Measurements from ENCODE around the gene LRRC36. TPM values are rescaled to one million over a fixed set of nuclear protein-coding genes. Genes with fewer than 3 reads are reported as not detected.

Gene LRRC36
- total RNA-seq, 4 donors from 2014 or later = 0.17 TPM; not detected in 3

GRCh38 chr16:67336116-67336515 lies 9.5 kb downstream of the LRRC36 start:
- no peak for TF ChIP-seq CTCF (IDR thresholded peaks at IDR 0.05; ENCODE audit: low read depth)

DNA sequence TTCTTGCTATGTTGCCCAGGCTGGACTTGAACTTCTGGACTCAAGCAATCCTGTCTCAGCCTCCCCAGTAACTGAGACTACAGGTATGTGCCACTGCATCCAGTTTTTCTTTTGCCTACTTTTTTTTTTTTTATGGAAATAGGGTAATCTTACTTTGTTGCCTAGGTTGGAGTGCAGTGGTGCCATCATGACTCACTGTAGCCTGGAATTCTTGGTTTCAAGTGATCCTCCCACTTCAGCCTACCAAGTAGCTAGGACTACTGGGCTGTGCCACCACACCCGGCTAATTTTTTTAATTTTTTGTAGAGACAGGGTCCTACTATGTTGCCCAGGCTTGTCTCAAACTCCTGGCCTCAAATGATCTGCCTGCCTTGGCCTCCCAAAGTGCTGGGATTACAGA lies 10.0 kb downstream of the LRRC36 start:
- TF ChIP-seq CTCF (IDR thresholded peaks at IDR 0.05; ENCODE audit: low read depth) = no peak

DNA sequence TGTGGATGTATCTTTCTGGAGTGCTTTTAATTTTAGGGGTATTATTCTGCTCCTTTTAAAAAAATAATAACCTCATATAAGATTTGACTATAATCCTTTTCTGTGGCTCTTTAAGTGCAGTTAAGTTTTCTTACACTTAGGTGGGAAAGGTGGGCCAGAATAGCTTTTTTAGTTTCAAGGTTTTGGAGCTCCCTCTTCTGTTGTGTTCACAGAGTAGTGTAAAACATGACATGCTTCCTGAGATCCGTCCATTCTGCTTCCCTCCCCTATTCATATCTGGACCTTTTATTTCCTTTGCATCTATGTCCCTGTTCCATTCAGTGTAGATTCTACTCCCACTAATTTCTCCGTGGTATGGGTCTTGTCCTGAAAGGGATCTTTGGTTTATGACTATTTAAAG lies 12.8 kb downstream of the LRRC36 start:
- TF ChIP-seq CTCF (IDR thresholded peaks at IDR 0.05; ENCODE audit: low read depth) = no peak

DNA sequence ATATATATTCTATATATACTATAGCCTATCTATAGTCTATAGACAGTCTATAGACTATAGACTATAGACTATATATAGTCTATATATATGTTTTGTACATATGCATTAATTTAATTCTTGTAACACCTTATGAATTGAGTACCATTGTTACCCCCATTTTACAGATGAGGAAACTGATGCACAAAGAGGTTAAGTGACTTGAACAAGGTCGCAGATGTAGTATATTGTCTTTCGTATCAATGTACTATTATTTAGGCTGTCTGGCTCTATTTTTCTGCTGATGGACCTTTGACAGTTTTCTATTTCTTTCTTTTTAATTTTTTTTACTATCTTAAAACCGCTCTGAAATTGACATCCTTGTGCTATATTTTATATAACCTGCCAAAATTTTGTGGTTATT lies 14.6 kb downstream of the LRRC36 start:
- no peak for TF ChIP-seq CTCF (IDR thresholded peaks at IDR 0.05; ENCODE audit: low read depth)

DNA sequence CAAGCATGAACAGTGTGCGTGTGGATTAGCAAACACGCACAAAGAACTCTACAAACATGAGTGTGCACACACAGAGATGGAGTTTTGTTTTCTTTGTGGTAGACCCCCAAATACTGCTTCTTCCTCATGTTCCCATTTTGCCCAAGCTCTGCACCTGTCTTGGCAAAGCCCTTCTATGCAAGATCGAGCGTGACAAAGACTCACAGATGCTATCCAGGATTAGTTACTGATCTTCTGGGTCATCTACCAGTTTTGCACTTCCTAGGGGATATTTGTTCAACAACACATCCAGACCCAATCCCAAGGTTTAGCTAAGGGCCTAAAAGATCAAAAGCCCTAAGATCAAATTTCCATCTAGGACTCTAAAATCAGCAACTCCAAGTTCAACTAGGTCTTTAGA lies 16.0 kb downstream of the LRRC36 start:
- no peak for TF ChIP-seq CTCF (IDR thresholded peaks at IDR 0.05; ENCODE audit: low read depth)

GRCh38 chr16:67345401-67345800 lies 18.8 kb downstream of the LRRC36 start:
- no peak for TF ChIP-seq CTCF (IDR thresholded peaks at IDR 0.05; ENCODE audit: low read depth)

GRCh38 chr16:67346341-67346740 lies 19.7 kb downstream of the LRRC36 start:
- TF ChIP-seq CTCF (IDR thresholded peaks at IDR 0.05; ENCODE audit: low read depth) = no peak
